Neural cell (in vitro differentiated cells): Measurements from ENCODE around the gene NR1H4. TPM values are rescaled to one million over a fixed set of nuclear protein-coding genes. Genes with fewer than 3 reads are reported as not detected.

Experiments used
- H2AFZ ChIP-seq: fragments of 200-600, 300-800 bp; sonication (generic), shearing (Covaris generic); 2 replicates; pipeline ENCODE4 v1.6.0; 2014; ENCODE audit warnings: low read depth, mild to moderate bottlenecking, antibody characterized with exemption, low read length, moderate library complexity
- H3F3A ChIP-seq: fragments of 200-600 bp; shearing (Covaris generic); 2 replicates; pipeline ENCODE4 v1.6.1; 2016; ENCODE audit warnings: mild to moderate bottlenecking, moderate library complexity, mixed read lengths, antibody characterized with exemption, low read length; ENCODE audit not compliant: insufficient read depth, poor library complexity, severe bottlenecking
- H3K27ac ChIP-seq: fragments of 200-600, 300-800 bp; sonication (generic), shearing (Covaris generic); 2 replicates; pipeline ENCODE4 v1.5.1; 2014; ENCODE audit warnings: mild to moderate bottlenecking, low read length, moderate library complexity
- H3K27me3 ChIP-seq: fragments of 300-800, 200-600 bp; sonication (generic), shearing (Covaris generic); 2 replicates; pipeline ENCODE4 v1.6.0; 2014; ENCODE audit warnings: mild to moderate bottlenecking, low read depth, low read length, moderate library complexity; ENCODE audit not compliant: insufficient read depth
- H3K36me3 ChIP-seq: fragments of 300-800, 200-600 bp; sonication (generic), shearing (Covaris generic); 2 replicates; pipeline ENCODE4 v1.5.1; 2014; ENCODE audit warnings: mild to moderate bottlenecking, antibody characterized with exemption, low read length, moderate library complexity; ENCODE audit not compliant: insufficient read depth
- H3K4me2 ChIP-seq: fragments of 300-800, 200-600 bp; sonication (generic), shearing (Covaris generic); 2 replicates; pipeline ENCODE4 v1.6.0; 2014; ENCODE audit warnings: mild to moderate bottlenecking, low read length
- H3K4me3 ChIP-seq: fragments of 300-800, 200-600 bp; sonication (generic), shearing (Covaris generic); 2 replicates; pipeline ENCODE4 v1.5.1; 2014; ENCODE audit warnings: mild to moderate bottlenecking, low read length, moderate library complexity
- H3K79me2 ChIP-seq: fragments of 200-600 bp; shearing (Covaris generic); replicated peaks from 2 replicates; pipeline ENCODE4 v1.6.0; 2014; ENCODE audit warnings: mild to moderate bottlenecking, low read length, moderate library complexity; ENCODE audit not compliant: insufficient read depth
- H3K9ac ChIP-seq: fragments of 300-800, 200-600 bp; sonication (generic), shearing (Covaris generic); 2 replicates; pipeline ENCODE4 v1.6.1; 2016; ENCODE audit warnings: mild to moderate bottlenecking, low read length, mixed read lengths
- H3K9me2 ChIP-seq: fragments of 200-600 bp; shearing (Covaris generic); 2 replicates; pipeline ENCODE4 v1.6.1; 2016; ENCODE audit warnings: mild to moderate bottlenecking, low read length, mixed read lengths; ENCODE audit not compliant: insufficient read depth
- H3K9me3 ChIP-seq: fragments of 200-600, 300-800 bp; sonication (generic), shearing (Covaris generic); 2 replicates; pipeline ENCODE4 v1.6.1; 2016; ENCODE audit warnings: mild to moderate bottlenecking, mixed run types, low read length, moderate library complexity, mixed read lengths
- H4K20me1 ChIP-seq: fragments of 200-600 bp; shearing (Covaris generic); 2 replicates; pipeline ENCODE4 v1.6.1; 2016; ENCODE audit warnings: mild to moderate bottlenecking, mixed run types; ENCODE audit not compliant: insufficient read depth
- CTCF ChIP-seq: fragments of 450-650 bp; IDR thresholded peaks from 2 replicates; pipeline ENCODE4 v1.5.1; 2014; ENCODE audit warnings: antibody characterized with exemption, mild to moderate bottlenecking, moderate library complexity; ENCODE audit not compliant: poor library complexity, severe bottlenecking
- EP300 ChIP-seq: fragments of 450-650 bp; conservative IDR thresholded peaks from 2 replicates; pipeline ENCODE4 v1.6.1; 2014; ENCODE audit warnings: antibody characterized with exemption, mild to moderate bottlenecking, moderate library complexity; ENCODE audit not compliant: poor library complexity, severe bottlenecking
- EZH2 ChIP-seq: fragments of 200-600, 300-800 bp; shearing (Covaris generic), sonication (generic); IDR thresholded peaks from 2 replicates; pipeline ENCODE4 v1.6.1; 2014; ENCODE audit warnings: antibody characterized with exemption, low read length, borderline replicate concordance, mild to moderate bottlenecking; ENCODE audit not compliant: insufficient read depth, poor library complexity, severe bottlenecking
- MXI1 ChIP-seq: fragments of 450-650 bp; conservative IDR thresholded peaks from 2 replicates; pipeline ENCODE4 v1.6.1; 2014; ENCODE audit warnings: antibody characterized with exemption, mild to moderate bottlenecking; ENCODE audit not compliant: poor library complexity, severe bottlenecking
- POLR2AphosphoS5 ChIP-seq: IDR thresholded peaks from 2 replicates; pipeline ENCODE4 v1.6.1; 2012
- RAD21 ChIP-seq: fragments of 450-650 bp; conservative IDR thresholded peaks from 2 replicates; pipeline ENCODE4 v1.6.1; 2014; ENCODE audit warnings: antibody characterized with exemption, mild to moderate bottlenecking, moderate library complexity
- REST ChIP-seq: IDR thresholded peaks from 2 replicates; pipeline ENCODE4 v1.6.1; 2012; ENCODE audit warnings: borderline replicate concordance
- SMC3 ChIP-seq: fragments of 450-650 bp; conservative IDR thresholded peaks from 2 replicates; pipeline ENCODE4 v1.6.1; 2014; ENCODE audit warnings: antibody characterized with exemption, mild to moderate bottlenecking, moderate library complexity; ENCODE audit not compliant: poor library complexity
- TAF1 ChIP-seq: IDR thresholded peaks from 2 replicates; pipeline ENCODE4 v1.6.1; 2012; ENCODE audit warnings: low read depth
- polyA plus RNA-seq: library from polyadenylated mRNA; depleted of rRNA; stranded (reverse); fragments of >200 nt; gene quantifications from 2 replicates; pipeline ENCODE4 v1.2.3, GENCODE V29; 2014

NR1H4 gene
- polyA plus RNA-seq, 1 donor from 2014 or later, result not detected

GRCh38 chr12:100461330-100461973, 12.2 kb upstream of the NR1H4 start:
- no peaks in the 10 kb centered on the region for H3K9me2 ChIP-seq
- H2AFZ ChIP-seq, result no peak overlapping the region
- no peaks in the 10 kb centered on the region for H3K9me3 ChIP-seq
- no peak overlapping the region for H3K4me3 ChIP-seq
- H3K9ac ChIP-seq, result no peak overlapping the region
- no peaks in the 10 kb centered on the region for H4K20me1 ChIP-seq
- no peaks in the 10 kb centered on the region for H3K36me3 ChIP-seq
- TF ChIP-seq REST, result no peak
- TF ChIP-seq EP300, result no peak
- no peak for TF ChIP-seq MXI1
- TF ChIP-seq TAF1, result no peak
- no peak for TF ChIP-seq RAD21
- no peak for TF ChIP-seq EZH2
- no peak for TF ChIP-seq CTCF
- no peak for TF ChIP-seq SMC3
- no peak for TF ChIP-seq POLR2AphosphoS5
- no peaks in the 10 kb centered on the region for H3K27me3 ChIP-seq
- no peak overlapping the region for H3K4me2 ChIP-seq
- no peaks in the 10 kb centered on the region for H3K79me2 ChIP-seq
- H3K27ac ChIP-seq, result no peak overlapping the region
- no peaks in the 10 kb centered on the region for H3F3A ChIP-seq

- H3K9ac ChIP-seq, result no peak overlapping the region
- no peak for TF ChIP-seq MXI1
- no peak for TF ChIP-seq EZH2
- TF ChIP-seq POLR2AphosphoS5, result no peak
- TF ChIP-seq CTCF, result no peak
- TF ChIP-seq EP300, result no peak
- no peaks in the 10 kb centered on the region for H3K9me3 ChIP-seq
- no peaks in the 10 kb centered on the region for H3K36me3 ChIP-seq
- H3K4me2 ChIP-seq, result no peak overlapping the region
- no peaks in the 10 kb centered on the region for H4K20me1 ChIP-seq
- no peaks in the 10 kb centered on the region for H3K9me2 ChIP-seq
- H2AFZ ChIP-seq, result no peak overlapping the region
- no peaks in the 10 kb centered on the region for H3F3A ChIP-seq
- H3K27ac ChIP-seq, result no peak overlapping the region
- no peaks in the 10 kb centered on the region for H3K79me2 ChIP-seq
- no peak overlapping the region for H3K4me3 ChIP-seq
- H3K27me3 ChIP-seq, result no peaks in the 10 kb centered on the region
Measured at GRCh38 chr12:100463661-100464060, 10.0 kb upstream of the NR1H4 start.
